NCI-H1105 treated with DMSO at 0.1 percent for 48 hours (cell line): ENCODE measurements around the gene SRGAP1.
"Not testable (repeated sequence)": the region's sequence is repeated elsewhere in the genome, so short reads cannot be mapped to it uniquely, and the experiment has no call there.

ENCODE experiments used
- DNase-seq: peaks from one replicate; lab custom pipeline; 2025; lab: John Stamatoyannopoulos, UW

Gene SRGAP1

DNA sequence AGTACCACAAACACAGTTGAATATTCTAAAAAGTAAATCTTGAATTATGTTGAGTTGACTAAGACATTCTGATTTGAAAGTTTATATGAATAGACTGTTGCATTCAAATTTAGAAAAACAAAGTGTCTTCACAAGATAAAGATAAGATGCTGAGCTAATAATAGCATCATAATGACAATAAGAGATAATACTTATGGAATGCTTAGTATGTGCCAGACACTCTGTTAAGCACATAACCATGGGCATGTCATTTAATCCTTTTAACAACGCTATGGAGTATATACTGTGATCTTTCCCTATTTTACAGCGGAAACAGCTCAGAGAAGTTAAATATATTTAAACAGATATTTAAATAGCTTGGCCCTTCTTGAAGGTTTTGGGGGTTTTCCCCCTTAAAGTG is 163.4 kb downstream of the SRGAP1 start:
- no peak for DNase-seq

DNA sequence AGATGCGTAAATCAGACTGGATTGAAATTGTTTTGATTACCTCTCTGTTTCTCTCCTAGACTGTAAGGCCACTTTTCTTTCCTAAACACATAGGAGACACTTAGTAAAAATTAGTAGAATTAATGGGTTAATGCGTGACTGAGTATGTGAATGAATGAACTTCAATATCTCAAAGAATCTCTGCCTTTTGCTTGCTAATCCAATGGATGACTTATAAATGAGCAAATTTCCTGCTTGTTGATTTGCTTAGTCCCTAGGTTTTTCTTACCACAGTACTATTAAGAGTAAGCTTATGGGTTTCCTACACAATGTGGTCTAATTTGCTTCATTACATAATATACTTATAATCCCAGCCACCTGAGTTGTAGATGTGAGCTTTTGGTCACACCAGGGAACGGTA is 164.1 kb downstream of the SRGAP1 start:
- no peak for DNase-seq

DNA sequence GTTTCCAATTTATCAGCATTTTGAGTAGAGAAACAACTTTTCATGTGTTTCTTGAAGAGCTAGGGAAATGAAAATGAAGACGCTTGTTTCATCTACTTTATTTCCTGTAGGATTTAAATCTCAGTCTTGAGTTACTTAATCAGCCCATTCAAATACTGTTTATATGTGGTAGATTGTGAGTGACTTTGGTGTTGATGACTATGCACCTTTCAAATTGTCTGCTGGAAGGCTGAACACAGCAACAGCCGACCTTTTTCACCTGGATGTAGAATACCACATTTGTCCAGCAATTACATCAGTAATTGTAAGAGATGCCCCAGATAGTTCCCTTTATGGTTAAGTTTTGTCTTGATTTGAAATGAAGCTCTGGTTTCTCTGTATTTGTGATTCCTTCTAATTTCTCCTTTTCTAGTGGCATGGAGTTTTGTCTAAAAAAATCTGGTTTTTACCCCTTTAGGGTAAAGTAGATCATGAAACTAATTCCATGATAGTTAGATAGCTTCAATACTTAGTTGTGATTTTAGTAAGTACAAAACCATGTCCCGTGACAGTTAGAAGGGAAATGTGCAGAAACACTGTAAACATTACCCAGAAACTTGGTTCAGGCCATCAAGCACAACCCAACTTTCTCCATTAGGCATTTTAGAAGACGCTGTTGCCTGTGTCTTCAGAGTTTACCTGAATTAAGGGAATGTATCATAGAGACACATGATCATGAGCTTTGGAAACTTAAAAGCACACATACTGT is 165.0 kb downstream of the SRGAP1 start:
- no peak for DNase-seq

DNA sequence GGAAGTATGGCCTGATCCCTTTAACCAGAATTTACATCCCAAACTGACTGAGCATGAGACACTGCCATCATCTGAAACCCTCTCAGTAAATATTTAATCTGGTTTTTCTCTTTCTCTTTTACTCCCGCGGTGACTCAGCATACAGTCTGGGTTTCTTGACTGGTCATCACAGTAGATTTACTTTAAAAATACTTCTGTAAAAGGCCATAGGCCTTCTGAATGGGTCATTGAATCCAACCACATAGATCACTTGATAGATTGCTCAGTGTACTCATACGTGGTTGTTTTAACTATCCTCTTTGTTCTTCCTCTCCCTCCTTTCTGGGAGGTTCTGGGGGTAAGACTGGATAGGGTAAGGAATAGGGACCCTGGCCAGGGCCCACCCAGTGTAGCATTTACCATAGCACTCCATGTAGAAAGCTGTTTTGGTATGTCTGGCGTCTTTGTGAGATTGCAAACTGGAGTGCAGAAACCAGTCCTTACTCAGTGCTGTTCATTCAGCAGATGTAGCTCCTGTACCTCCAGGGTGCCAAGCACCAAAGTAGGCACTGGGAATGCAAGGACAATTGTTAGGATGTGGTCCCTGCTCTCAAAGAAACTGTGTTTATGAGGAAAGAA is 165.7 kb downstream of the SRGAP1 start:
- DNase-seq: no peak

DNA sequence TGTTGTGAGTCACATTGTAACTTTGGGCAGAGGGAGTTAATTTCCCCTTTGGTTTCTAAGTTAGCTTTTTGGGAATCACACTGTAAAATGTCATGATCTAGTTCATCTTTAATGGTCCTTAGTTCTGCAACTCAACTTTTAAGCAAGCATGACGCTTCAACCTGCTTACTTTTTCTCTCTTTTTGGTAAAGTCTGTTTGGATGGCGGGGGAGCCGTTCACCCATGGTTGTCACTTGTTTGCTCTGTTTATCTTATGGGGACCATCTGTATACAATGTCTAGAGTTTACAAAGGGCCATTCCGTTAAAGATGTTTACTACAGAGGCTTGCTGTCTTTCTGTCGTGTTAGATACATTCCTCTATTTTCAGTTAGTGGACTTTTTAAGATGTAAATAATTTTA is 172.0 kb downstream of the SRGAP1 start:
- DNase-seq: no peak

DNA sequence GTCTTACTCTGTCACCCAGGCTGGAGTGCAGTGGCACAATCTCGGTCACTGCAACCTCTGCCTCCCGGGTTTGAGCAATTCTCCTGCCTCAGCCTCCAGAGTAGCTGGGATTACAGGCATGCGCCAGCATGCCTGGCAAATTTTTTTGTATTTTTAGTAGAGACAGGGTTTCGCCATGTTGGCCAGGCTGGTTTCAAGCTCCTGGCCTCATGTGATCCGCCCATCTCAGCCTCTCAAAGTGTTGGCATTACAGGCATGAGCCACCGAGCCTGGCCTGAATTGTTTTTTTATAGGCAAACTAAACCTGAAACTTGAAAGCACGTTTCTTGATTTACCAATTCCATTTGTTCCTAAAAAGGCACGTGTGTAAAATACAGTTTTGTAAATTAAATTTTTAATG is 173.6 kb downstream of the SRGAP1 start:
- not testable (repeated sequence) for DNase-seq

DNA sequence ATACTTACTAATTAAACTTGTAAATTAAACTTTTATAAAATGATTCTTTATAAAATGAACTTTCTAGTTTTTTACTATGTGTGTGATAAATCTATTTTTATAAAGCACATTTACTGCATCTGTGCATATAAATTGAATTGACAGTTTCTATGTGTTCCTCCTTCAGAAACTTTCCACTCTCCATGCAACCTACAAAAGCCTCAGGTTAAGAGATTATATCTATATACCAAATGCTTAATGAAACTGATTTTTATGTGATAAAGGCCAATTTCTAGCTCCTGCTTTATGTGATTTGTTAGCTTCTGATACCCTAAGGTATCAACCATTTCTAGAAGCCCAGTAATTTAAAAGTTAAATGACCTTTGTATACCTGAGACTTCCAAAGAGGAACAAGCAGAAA is 174.0 kb downstream of the SRGAP1 start:
- no peak for DNase-seq

DNA sequence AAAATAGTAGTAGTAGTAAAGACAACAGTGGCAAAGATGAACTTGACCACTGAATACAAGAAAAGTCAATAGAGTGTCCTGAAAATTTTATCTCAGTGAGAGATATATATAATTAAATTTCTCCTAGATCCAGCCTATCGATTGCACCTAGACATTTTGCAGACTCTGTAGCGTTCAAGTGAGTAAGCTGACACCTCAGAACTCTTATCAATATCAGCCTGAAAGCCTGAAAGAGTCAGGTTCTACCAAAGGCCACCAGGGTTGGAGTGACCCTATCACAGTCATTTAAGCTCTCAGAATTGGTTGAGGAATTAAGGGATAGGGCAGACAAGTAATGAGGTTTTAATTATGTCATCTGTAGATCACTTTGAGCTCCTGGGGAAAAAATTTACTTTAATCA is 174.6 kb downstream of the SRGAP1 start:
- no peak for DNase-seq

DNA sequence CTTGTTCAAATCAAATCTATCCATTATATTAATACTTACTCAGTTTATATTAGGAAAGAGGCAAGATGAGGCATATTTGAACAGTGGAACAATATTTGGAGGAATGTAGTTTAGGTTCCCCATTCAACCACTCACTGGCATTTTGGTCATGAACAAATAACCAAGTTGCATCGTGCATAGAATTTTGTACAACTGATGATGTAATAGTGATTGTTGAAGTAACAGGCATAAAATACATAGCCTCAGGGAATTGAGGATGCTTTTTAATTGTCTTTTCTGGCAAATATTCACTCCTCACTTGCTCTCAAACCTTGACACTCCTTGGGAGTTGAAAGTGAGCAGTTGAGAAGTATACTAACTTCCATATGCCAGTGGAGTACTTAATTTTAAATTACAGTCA is 175.2 kb downstream of the SRGAP1 start:
- no peak for DNase-seq

DNA sequence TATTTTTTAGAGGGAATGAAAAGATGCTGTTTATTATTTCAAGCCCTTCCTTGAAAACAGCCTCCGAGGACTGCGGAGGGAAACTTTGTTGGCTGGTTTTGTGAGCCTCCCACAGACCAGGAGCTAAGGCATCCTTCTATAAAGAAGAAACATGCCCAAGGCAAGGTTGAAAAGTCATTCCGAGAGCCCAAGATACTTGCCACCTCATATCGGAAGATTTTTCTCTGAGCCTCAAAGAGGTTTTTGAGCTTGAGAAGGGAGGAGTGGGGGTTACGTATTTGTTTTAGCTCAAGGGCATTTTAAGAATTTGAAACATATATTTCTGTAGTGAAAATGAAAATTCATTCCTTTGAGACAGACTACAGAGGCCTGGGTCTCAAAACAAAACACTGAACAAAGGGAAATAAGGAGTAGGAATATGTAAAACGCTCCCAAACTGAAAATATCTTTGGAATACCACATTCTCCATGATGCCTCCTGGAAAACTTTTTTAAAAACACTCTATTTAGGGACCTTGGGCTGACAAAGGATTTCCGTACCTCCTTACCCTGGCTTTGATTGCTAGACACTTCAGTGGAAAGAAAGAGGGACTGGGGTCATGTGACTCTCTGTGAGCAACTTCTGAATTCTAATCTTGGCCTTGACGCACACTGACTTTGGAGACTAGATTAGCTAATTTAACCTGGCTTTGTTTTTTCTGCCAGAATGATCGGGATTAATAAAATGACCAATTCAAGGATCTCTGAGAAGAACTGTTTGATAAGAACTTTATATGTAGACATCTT is 180.9 kb downstream of the SRGAP1 start:
- no peak for DNase-seq

DNA sequence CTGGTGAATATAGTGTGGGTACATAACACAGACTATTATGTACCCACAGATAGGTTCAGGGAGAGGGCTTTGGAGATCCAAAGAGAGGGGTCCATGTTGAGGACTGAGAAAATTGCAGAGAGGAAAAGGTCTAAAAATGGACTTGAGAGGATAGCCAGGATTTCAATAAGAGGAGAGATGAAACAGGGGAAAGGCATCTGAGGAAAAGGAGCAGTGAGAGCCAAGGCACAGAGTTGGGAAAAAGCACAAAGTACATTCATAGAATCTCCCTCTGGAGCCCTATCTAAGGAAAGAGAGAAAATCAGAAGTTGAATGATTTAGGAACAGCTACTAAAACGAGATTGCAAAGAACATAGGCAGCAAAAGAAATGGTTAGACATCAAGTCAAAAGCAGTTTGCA is 182.8 kb downstream of the SRGAP1 start:
- DNase-seq: no peak

DNA sequence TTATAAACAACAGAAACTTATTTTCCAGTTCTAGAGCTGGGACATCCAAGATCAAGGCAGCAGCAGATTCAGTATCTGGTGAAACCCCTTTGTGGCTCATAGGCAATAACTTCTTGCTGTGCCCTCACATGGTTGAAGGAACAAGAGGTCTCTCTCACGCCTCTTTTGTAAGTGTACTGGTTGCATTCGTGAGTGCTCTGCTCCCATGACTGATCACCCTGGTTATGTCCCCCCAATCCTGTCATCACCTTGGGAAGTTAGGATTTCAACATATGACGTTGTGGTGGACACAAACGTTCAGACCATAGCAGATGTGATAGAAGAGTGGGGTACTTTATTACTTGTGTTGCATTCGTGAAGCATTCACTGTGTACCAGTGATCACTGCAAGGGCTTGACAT is 184.0 kb downstream of the SRGAP1 start:
- DNase-seq: no peak

DNA sequence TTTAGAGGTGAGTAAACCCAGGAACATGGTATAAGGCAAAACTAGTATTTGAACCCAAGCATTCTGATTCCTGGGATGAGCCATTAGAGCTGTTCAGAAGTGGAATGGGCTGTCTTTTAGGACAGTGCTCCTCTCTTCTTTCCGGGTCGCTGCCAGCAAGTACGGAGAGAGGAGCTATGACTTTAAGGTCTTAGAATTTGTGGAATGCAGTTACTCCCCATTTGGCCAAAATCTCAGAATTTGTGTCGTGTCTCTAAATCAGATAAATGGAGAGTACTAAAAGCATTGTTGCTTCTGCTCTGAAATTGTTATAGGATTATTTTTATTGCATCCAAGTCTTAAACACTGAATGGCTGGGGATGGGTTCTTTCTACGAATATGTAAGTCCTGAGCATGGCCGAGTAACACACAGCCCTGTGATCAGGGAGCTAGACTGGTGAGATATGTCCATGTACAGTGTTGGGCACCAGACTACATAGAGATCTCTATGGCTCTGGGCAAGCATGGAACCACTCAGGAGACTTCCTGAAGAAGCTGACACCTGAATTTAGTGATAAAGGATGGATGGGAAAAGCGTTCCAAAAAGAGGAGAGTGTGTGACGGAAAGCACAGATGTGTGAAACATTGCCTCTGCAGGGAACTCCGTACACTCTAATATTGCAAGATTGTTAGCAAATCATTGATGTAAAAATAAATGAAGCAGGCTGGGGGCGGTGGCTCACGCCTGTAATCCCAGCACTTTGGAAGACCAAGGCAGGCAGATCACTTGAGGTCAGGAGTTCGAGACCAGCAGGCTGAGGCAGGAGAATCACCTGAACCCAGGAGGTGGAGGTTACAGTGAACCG is 184.7 kb downstream of the SRGAP1 start:
- no peak for DNase-seq

DNA sequence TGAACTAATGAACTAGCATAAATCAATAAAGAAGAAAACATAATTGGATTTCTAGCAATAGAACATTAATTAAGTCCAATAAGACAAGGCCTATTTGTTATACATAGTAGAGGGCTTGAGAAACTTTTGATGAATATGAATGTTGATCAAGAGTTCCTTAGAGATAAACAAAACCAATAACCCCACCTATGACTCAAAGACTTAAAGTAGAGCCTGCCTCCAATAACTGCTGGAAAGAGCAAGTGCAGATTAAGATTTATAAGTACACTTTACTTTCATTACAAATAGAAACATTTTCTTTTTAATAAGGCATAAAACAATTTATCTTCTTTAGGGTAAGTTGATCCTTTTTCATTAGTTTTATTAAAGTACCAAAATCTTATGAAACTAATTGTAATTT is 185.7 kb downstream of the SRGAP1 start:
- DNase-seq: no peak

DNA sequence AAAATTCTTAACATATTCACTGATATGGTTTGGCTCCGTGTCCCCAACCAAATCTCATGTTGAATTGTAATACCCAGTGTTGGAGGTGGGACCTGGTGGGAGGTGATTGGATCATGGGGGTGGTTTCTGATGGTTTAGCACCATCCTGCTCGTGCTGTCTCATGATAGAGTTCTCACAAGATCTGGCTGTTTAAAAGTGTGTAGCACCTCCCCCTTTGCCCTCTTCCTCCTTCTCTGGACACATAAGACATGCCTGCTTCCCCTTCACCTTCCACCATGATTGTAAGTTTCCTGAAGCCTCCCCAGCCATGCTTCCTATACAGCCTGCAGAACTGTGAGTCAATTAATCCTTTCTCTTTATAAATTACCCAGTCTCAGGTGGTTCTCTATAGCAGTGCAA is 189.6 kb downstream of the SRGAP1 start:
- DNase-seq: not testable (repeated sequence)

DNA sequence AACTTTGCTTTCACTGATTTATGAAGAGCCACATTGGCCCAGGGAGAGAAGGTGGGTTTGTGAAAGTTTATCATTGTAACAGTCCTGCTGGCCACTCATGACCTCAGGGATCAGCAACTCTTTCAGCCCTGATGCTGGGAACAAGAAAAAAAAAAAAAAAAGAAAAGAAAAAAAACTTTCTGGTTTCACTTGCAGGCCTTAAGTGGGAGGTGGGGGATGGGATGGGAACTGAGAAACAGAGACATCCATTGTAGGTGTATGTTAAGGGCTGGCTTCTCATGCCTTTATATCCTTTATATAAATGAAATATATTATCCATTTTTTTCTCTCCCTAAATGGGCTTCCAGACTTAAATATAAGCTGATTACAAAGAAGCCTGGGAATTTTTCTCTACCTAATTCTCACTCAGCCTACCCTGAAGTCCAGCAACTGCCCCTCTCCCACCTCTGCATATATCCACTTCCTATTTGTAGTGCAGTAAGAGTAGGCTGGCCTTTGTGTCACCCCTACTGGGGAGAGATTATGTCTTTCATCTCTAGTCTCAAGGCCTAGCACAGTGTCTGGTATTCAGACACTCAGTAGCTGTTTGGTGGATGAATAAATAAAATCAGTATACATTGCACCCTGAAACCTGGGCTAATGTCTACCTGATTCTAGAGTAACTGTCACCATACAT is 190.5 kb downstream of the SRGAP1 start:
- DNase-seq: no peak

DNA sequence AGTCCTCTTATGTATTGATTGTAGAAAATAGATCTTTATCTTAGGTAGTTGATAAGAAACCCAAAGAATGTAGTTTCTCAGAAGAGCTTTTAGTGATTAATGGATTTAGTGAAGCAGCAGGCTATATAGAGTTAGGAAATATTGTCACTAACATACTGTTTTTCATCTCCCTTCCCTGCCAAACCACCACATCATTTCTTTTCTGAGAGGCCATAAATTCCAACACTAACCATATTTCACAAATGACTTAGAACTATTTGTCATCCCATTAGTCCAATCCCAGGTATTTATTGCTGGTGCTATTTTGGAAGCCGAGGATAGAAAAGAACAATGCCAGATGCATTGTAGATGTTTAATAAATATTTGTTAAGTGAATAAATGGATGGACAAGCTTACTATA is 191.9 kb downstream of the SRGAP1 start:
- no peak for DNase-seq

DNA sequence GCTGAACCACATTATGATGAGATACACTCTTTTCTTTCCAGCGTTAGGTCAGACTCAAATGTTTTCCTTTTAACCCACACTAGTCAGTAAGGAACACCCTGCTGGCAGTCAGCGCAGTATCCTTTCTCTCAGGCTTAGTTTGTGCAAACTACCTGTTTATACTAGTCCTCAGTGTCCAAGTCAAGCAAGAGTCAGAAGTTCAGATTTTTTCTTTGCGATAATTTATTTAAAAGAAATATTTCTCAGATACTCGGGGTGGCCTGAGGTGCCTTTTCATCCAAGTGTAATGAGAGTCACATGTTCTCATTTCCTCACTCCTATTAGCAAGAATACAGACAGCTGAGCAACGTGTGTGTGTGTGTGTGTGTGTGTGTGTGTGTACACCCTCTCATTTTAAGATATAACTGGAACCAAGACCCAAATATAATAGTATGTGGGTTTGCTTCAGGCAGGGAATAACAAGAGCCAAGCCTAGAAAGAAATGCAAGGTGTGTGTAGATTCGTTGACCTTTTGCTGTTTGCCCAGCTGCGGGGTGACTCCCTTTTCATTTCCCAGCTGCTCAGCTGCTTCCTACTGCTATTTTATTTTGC is 194.9 kb downstream of the SRGAP1 start:
- DNase-seq: peak; percentile 90

DNA sequence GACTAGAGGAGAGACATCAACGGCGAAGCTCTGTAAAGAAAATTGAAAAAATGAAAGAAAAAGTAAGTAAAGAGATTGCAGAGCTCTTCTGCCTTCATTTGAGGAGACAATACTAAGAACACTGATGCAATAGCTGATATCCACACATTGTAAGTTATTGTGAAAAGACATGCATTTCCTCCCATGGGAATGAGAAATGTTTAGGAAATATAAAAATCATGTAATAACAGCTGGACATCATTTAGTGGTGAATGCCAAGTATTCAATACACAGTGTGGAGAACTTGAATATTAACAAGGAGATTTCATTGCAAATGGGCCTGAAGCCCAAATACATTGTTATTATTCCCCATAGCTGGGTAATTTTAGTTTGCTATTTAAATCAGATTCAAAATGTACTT is 198.4 kb downstream of the SRGAP1 start:
- DNase-seq: no peak

DNA sequence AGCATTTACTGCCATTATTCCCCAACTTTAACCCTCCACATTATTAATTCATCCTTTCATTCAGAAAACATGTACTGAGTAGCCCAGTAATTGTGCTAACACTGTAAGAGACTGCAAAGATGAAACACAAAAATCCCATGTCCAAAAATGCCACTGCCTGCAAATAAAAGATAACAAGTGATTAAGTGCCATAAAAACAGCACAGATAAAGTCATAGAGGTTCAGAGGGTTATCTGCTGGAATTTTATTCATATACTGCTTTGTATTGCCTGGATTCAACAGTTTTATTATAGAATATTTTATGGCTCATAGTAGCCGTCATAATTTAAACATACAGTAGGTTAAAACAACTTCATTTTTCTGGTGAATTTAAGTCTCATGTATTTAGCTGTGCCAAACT is 199.7 kb downstream of the SRGAP1 start:
- DNase-seq: no peak

DNA sequence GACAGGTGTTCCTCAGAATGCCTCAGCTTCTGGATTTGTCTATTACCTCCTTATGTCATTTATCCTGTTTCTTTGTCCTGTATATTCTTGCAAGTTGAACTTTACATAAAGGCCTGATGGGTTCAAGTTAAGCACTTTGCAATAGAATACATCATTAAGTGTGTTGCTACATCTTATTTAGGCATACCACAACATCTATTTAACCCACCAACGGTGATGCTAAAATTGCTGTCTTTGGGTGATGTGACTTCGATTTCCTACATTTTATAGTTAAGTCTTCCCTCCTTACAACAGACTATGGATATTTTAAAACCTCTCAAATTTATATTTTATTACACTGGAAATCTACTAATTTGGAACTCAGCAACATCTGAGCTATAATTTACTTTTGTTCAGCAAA is 206.6 kb downstream of the SRGAP1 start:
- no peak for DNase-seq
